PC-3 (cell line): Measurements from ENCODE around the gene KDM4B. TPM values are rescaled to one million over a fixed set of nuclear protein-coding genes. Genes with fewer than 3 reads are reported as not detected.
"Not testable (repeated sequence)": the region's sequence is repeated elsewhere in the genome, so short reads cannot be mapped to it uniquely, and the experiment has no call there.

Source experiments
- ATAC-seq: fragments of 200-7000 bp; cut with Tn5 transposase; 2 replicates; pipeline ENCODE4 v1.9.1; 2020; ENCODE audit warnings: mild to moderate bottlenecking, moderate library complexity
- BruUV-seq: library from RNA; stranded (reverse); fragments of 400-500 nt; replicated peaks from 2 replicates; lab custom pipeline; 2021; lab: Mats Ljungman, UMichigan
- CTCF ChIA-PET: fragments of 300-600 bp; sonication (Branson Sonifier 250); formaldehyde crosslinking; loops from one replicate; lab custom pipeline; 2022; ENCODE audit warnings: antibody characterized with exemption; lab: Charles Lee
- POLR2A ChIA-PET: fragments of 300-600 bp; sonication (Branson Sonifier 250); formaldehyde crosslinking; loops from one replicate; lab custom pipeline; 2022; ENCODE audit warnings: antibody characterized with exemption; ENCODE audit not compliant: unreplicated experiment; lab: Charles Lee
- DNase-seq: peaks from one replicate; pipeline ENCODE4 v3.0.0-alpha.2; 2015
- H2AFZ ChIP-seq: fragments of 300-600 bp; sonication (generic); 2 replicates; pipeline ENCODE4 v1.6.0; 2016; ENCODE audit warnings: antibody characterized with exemption, low read length
- H3F3A ChIP-seq: fragments of 300-600 bp; sonication (generic); one replicate; pipeline ENCODE4 v1.6.0; 2017; ENCODE audit warnings: antibody characterized with exemption, low read length, control low read depth, mild to moderate bottlenecking; ENCODE audit not compliant: unreplicated experiment
- H3K27ac ChIP-seq: fragments of 300-600 bp; sonication (generic); 2 replicates; pipeline ENCODE4 v1.5.1; 2016; ENCODE audit warnings: mild to moderate bottlenecking, low read length
- H3K27me3 ChIP-seq: fragments of 300-600 bp; sonication (generic); 2 replicates; pipeline ENCODE4 v1.6.1; 2016; ENCODE audit warnings: low read length, mixed read lengths
- H3K36me3 ChIP-seq: fragments of 300-600 bp; sonication (generic); 2 replicates; pipeline ENCODE4 v1.6.1; 2016; ENCODE audit warnings: low read depth, mixed run types, low read length, mixed read lengths
- H3K4me1 ChIP-seq: fragments of 300-600 bp; sonication (generic); 2 replicates; pipeline ENCODE4 v1.5.1; 2016; ENCODE audit warnings: low read length; ENCODE audit not compliant: insufficient read depth
- H3K4me2 ChIP-seq: fragments of 300-600 bp; sonication (generic); 2 replicates; pipeline ENCODE4 v1.6.0; 2016; ENCODE audit warnings: low read length
- H3K4me3 ChIP-seq: fragments of 300-600 bp; sonication (generic); 2 replicates; pipeline ENCODE4 v1.5.1; 2016; ENCODE audit warnings: mild to moderate bottlenecking, low read length, mixed read lengths
- H3K79me2 ChIP-seq: fragments of 300-600 bp; sonication (generic); 2 replicates; pipeline ENCODE4 v1.6.1; 2017; ENCODE audit warnings: low read length, mixed read lengths
- H3K9ac ChIP-seq: fragments of 300-600 bp; sonication (generic); 2 replicates; pipeline ENCODE4 v1.6.0; 2016; ENCODE audit warnings: mild to moderate bottlenecking, low read length
- H3K9me2 ChIP-seq: fragments of 300-600 bp; sonication (generic); replicated peaks from 2 replicates; pipeline ENCODE4 v1.6.1; 2016; ENCODE audit warnings: mixed run types, low read length, mixed read lengths
- H3K9me3 ChIP-seq: fragments of 300-600 bp; sonication (generic); 2 replicates; pipeline ENCODE4 v1.6.1; 2016; ENCODE audit warnings: low read length, mixed read lengths
- H4K20me1 ChIP-seq: fragments of 300-600 bp; sonication (generic); 2 replicates; pipeline ENCODE4 v1.6.1; 2016; ENCODE audit warnings: low read length, mixed read lengths
- EZH2 ChIP-seq: fragments of 300-600 bp; sonication (generic); IDR thresholded peaks from one replicate; pipeline ENCODE4 v1.6.1; 2017; ENCODE audit warnings: antibody characterized with exemption, mild to moderate bottlenecking, low read length; ENCODE audit not compliant: unreplicated experiment
- EZH2phosphoT487 ChIP-seq: fragments of 300-600 bp; sonication (generic); IDR thresholded peaks from 2 replicates; pipeline ENCODE4 v1.6.1; 2018; ENCODE audit warnings: mild to moderate bottlenecking, antibody characterized with exemption, low read length, borderline replicate concordance
- intact Hi-C: fragments of 100-400 bp; cut with micrococcal nuclease; formaldehyde crosslinking; loops from 2 replicates; pipeline ENCODE4 v1.9.0; 2023
- total RNA-seq: library from RNA; depleted of rRNA; stranded (reverse); fragments of >200 nt; gene quantifications from 2 replicates; pipeline ENCODE4 v1.2.3, GENCODE V29; 2014
- TF ChIP-seq, protein P1 (sequence below): fragments of 300-600 bp; sonication (generic); conservative IDR thresholded peaks from 2 replicates; pipeline ENCODE4 v1.5.1; 2017; ENCODE audit warnings: antibody characterized with exemption, low read depth, mild to moderate bottlenecking, low read length

KDM4B gene
- total RNA-seq, 1 experiment from 2014 or later: 19.8 TPM

GRCh38 chr19:5193192-5193591 lies 224.3 kb downstream of the KDM4B start:
- Histone ChIP-seq H3K79me2 (no peaks in the 10 kb centered on the region), H3K4me3 (no peak overlapping the region), H3K9me3 (no peaks in the 10 kb centered on the region), H3K9ac (no peak overlapping the region), H3K9me2 (no peaks in the 10 kb centered on the region), H4K20me1 (no peaks in the 10 kb centered on the region), H3K36me3 (no peaks in the 10 kb centered on the region), H3K27ac (no peak overlapping the region), H3K27me3 (no peaks in the 10 kb centered on the region), H2AFZ (no peak overlapping the region), H3K4me2 (no peak overlapping the region), H3F3A (no peaks in the 10 kb centered on the region), H3K4me1 (no peaks in the 10 kb centered on the region)
- DNase-seq (no peak), ATAC-seq (no peak)
- intact Hi-C loops: no loop called here
- TF ChIP-seq, protein P1, sequence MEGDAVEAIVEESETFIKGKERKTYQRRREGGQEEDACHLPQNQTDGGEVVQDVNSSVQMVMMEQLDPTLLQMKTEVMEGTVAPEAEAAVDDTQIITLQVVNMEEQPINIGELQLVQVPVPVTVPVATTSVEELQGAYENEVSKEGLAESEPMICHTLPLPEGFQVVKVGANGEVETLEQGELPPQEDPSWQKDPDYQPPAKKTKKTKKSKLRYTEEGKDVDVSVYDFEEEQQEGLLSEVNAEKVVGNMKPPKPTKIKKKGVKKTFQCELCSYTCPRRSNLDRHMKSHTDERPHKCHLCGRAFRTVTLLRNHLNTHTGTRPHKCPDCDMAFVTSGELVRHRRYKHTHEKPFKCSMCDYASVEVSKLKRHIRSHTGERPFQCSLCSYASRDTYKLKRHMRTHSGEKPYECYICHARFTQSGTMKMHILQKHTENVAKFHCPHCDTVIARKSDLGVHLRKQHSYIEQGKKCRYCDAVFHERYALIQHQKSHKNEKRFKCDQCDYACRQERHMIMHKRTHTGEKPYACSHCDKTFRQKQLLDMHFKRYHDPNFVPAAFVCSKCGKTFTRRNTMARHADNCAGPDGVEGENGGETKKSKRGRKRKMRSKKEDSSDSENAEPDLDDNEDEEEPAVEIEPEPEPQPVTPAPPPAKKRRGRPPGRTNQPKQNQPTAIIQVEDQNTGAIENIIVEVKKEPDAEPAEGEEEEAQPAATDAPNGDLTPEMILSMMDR: no peak
- TF ChIP-seq EZH2phosphoT487 (no peak), EZH2 (no peak)
- ChIA-PET POLR2A (interaction anchor here (0.6 kb wide), 1 partner anchor 72 kb away, joined by 7 read pairs; no protein-coding TSS in a partner anchor), CTCF (interaction anchor here (0.6 kb wide), 1 partner anchor 16 kb away, joined by 4 read pairs; no protein-coding TSS in a partner anchor)
- BruUV-seq: no TSS peak

DNA sequence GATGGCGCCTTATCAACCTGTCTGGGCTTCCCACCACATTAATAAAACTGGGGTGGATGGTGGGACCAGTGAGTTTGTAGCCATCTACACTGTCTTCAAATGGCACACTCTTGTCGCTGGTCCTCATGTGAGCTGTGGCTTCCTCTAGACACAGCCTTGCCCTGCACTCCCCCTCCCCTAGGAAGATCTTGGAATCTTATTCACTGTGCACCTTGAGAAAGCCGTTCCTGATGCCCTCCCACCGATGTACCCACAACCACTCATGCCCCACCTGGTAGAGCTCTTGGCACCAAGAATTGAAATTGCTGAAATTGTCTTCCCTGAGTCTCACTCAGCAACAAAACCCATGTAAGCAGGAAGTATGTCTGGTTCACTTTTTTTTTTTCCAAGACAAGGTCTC lies 225.7 kb downstream of the KDM4B start:
- ATAC-seq: no peak
- POLR2A ChIA-PET: no interaction called here

DNA sequence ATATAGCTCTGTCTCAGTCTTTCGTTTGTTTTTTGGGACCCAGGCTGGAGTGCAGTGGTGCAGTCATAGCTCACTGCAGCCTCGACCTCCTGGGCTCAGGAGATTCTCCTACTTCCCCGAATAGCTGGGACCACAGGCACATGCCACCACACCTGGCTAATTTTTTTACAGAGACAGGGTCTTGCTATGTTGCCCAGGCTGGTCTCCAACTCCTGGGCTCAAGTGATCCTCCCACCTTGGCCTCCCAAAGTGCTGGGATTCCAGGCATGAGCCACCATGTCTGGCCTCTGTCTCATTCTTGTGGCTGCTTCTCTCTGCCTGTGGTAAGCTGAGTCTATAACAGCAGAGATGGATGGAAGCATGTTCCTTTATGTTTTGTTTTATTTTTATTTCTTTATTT lies 226.7 kb downstream of the KDM4B start:
- CTCF ChIA-PET, H3K9me3 ChIP-seq, BruUV-seq, DNase-seq, ATAC-seq, H3K27ac ChIP-seq, H3K4me2 ChIP-seq, POLR2A ChIA-PET, H2AFZ ChIP-seq, intact Hi-C loops, H3K4me3 ChIP-seq, H4K20me1 ChIP-seq, H3K9me2 ChIP-seq, H3K36me3 ChIP-seq, H3K9ac ChIP-seq, H3K4me1 ChIP-seq, H3K79me2 ChIP-seq, H3K27me3 ChIP-seq, H3F3A ChIP-seq: not testable (repeated sequence)

More for the DNA sequence above, 225.7 kb downstream of the KDM4B start:
- no peaks in the 10 kb centered on the region for H3K27me3 ChIP-seq
- H3K9ac ChIP-seq: no peak overlapping the region
- no peaks in the 10 kb centered on the region for H3K9me3 ChIP-seq
- H4K20me1 ChIP-seq: no peaks in the 10 kb centered on the region
- no peaks in the 10 kb centered on the region for H3K36me3 ChIP-seq
- H3K27ac ChIP-seq: no peak overlapping the region
- no peaks in the 10 kb centered on the region for H3F3A ChIP-seq
- TF ChIP-seq, protein P1: no peak
- TF ChIP-seq EZH2 (no peak), EZH2phosphoT487 (no peak)
- H3K79me2 ChIP-seq: no peaks in the 10 kb centered on the region
- no TSS peak for BruUV-seq
- no peak overlapping the region for H3K4me3 ChIP-seq
- no peak for DNase-seq
- CTCF ChIA-PET: no interaction called here
- no peak overlapping the region for H2AFZ ChIP-seq
- no peaks in the 10 kb centered on the region for H3K4me1 ChIP-seq
- intact Hi-C loops: no loop called here
- H3K4me2 ChIP-seq: no peak overlapping the region
- H3K9me2 ChIP-seq: no peaks in the 10 kb centered on the region
